SU-DHL-6 (cell line): ENCODE data around the gene ANGPTL5.

Source experiments
- CTCF ChIP-seq: fragments of 200-600 bp; sonication (generic); IDR thresholded peaks from one replicate; pipeline ENCODE4 v1.5.1; 2017; ENCODE audit warnings: antibody characterized with exemption, mild to moderate bottlenecking, low read length, moderate library complexity; ENCODE audit not compliant: insufficient read depth, poor library complexity, severe bottlenecking
- EZH2phosphoT487 ChIP-seq: fragments of 200-600 bp; sonication (generic), shearing (Covaris generic); conservative IDR thresholded peaks from 2 replicates; pipeline ENCODE4 v1.6.1; 2018; ENCODE audit warnings: mild to moderate bottlenecking, antibody characterized with exemption, low read length, moderate library complexity, mixed read lengths

GRCh38 chr11:101912823-101913284 lies 3.5 kb downstream of the ANGPTL5 start:
- no peak for TF ChIP-seq CTCF
- no peak for TF ChIP-seq EZH2phosphoT487
